ENCODE measurements around the gene TMEM269. TPM values are rescaled to one million over a fixed set of nuclear protein-coding genes. Genes with fewer than 3 reads are reported as not detected.

Gene TMEM269
- total and polyA plus RNA-seq, 2 experiments from 2014 or later, result 0.35 to 0.69 TPM

- Histone ChIP-seq H3K9me3 (ENCODE audit: low read depth) (no peaks in the 10 kb centered on the region), H3K27me3 (no peaks in the 10 kb centered on the region), H3K4me1 (ENCODE audit: low read depth) (peaks cover 14% of the 10 kb centered on the region), H3K27ac (no peak overlapping the region), H3K4me3 (no peak overlapping the region), H3K36me3 (no peaks in the 10 kb centered on the region)
- DNase-seq (ENCODE audit: low read depth in 1 of 2, low spot score in 1 of 2), result peak in 1 of 2 donors; percentile 69
- TF ChIP-seq CTCF (IDR thresholded peaks at IDR 0.05; ENCODE audit: low read depth, low read length), result no peak
Observed at GRCh38 chr1:42822800-42823392, 38.1 kb downstream of the TMEM269 start.

- Histone ChIP-seq H3K36me3 (no peaks in the 10 kb centered on the region), H3K27me3 (no peaks in the 10 kb centered on the region), H3K4me3 (no peak overlapping the region), H3K9me3 (ENCODE audit: low read depth) (no peaks in the 10 kb centered on the region), H3K4me1 (ENCODE audit: low read depth) (peaks cover 14% of the 10 kb centered on the region), H3K27ac (peak overlapping the region; percentile 64)
- no peak for TF ChIP-seq CTCF (IDR thresholded peaks at IDR 0.05; ENCODE audit: low read depth, low read length)
- no peak for DNase-seq (ENCODE audit: low read depth in 1 of 2, low spot score in 1 of 2)
Observed at GRCh38 chr1:42824481-42825035, 39.8 kb downstream of the TMEM269 start.

- TF ChIP-seq CTCF (IDR thresholded peaks at IDR 0.05; ENCODE audit: low read depth, low read length), result no peak
- DNase-seq (ENCODE audit: low read depth in 1 of 2, low spot score in 1 of 2), result no peak
Observed at GRCh38 chr1:42825036-42825851, 40.5 kb downstream of the TMEM269 start.

GRCh38 chr1:42830631-42831030 is 45.8 kb downstream of the TMEM269 start:
- DNase-seq (ENCODE audit: low read depth in 1 of 2, low spot score in 1 of 2), result no peak
- Histone ChIP-seq H3K9me3 (ENCODE audit: low read depth) (no peaks in the 10 kb centered on the region), H3K27ac (no peak overlapping the region), H3K4me1 (ENCODE audit: low read depth) (peaks cover under 1% of the 10 kb centered on the region), H3K36me3 (no peaks in the 10 kb centered on the region), H3K4me3 (no peak overlapping the region), H3K27me3 (no peaks in the 10 kb centered on the region)
- no peak for TF ChIP-seq CTCF (IDR thresholded peaks at IDR 0.05; ENCODE audit: low read depth, low read length)

More at GRCh38 chr1:42825036-42825851, 40.5 kb downstream of the TMEM269 start:
- peaks cover 14% of the 10 kb centered on the region for H3K4me1 ChIP-seq (ENCODE audit: low read depth)
- no peaks in the 10 kb centered on the region for H3K9me3 ChIP-seq (ENCODE audit: low read depth)
- H3K27ac ChIP-seq, result peak overlapping the region; percentile 64
- H3K4me3 ChIP-seq, result no peak overlapping the region
- no peaks in the 10 kb centered on the region for H3K36me3 ChIP-seq
- H3K27me3 ChIP-seq, result no peaks in the 10 kb centered on the region

GRCh38 chr1:42831273-42831672 is 46.5 kb downstream of the TMEM269 start:
- no peak overlapping the region for H3K4me3 ChIP-seq
- TF ChIP-seq CTCF (IDR thresholded peaks at IDR 0.05; ENCODE audit: low read depth, low read length), result no peak
- DNase-seq (ENCODE audit: low read depth in 1 of 2, low spot score in 1 of 2), result no peak

More at GRCh38 chr1:42831273-42831672, 46.5 kb downstream of the TMEM269 start:
- Histone ChIP-seq H3K4me1 (ENCODE audit: low read depth) (no peaks in the 10 kb centered on the region), H3K9me3 (ENCODE audit: low read depth) (no peaks in the 10 kb centered on the region), H3K36me3 (no peaks in the 10 kb centered on the region), H3K27ac (no peak overlapping the region), H3K27me3 (no peaks in the 10 kb centered on the region)

Measured in cardiac muscle cell (in vitro differentiated cells and primary cell).